ENCODE results near the gene OR5AN1. TPM values are rescaled to one million over a fixed set of nuclear protein-coding genes. Genes with fewer than 3 reads are reported as not detected.
"Not testable (repeated sequence)": the region's sequence is repeated elsewhere in the genome, so short reads cannot be mapped to it uniquely, and the experiment has no call there.

The OR5AN1 gene
- not detected for total RNA-seq

- DNase-seq (no peak), ATAC-seq (no peak)
- H3K36me3 Mint-ChIP-seq, result no peaks in the 10 kb centered on the region
- no peaks in the 10 kb centered on the region for H3K27me3 Mint-ChIP-seq
- H3K4me3 Mint-ChIP-seq, result no peak within 1 kb of the TSS
- H3K27ac Mint-ChIP-seq, result no peak within 1 kb of the TSS
- no peaks in the 10 kb centered on the region for H3K4me1 Mint-ChIP-seq
- CTCF ChIA-PET, result no interaction called here
- no peaks in the 10 kb centered on the region for H3K9me3 Mint-ChIP-seq (ENCODE audit: low read depth)
These were observed at the start of gene OR5AN1 for GRCh38 chr11:59358595-59358994. Gene OR5AN1, plus strand, starts transcription at chr11:59358895. Its CDS starts 5,564 bp downstream, at chr11:59364459.

- Mint-ChIP-seq H3K27me3 (no peaks in the 10 kb centered on the region), H3K36me3 (no peaks in the 10 kb centered on the region), H3K9me3 (ENCODE audit: low read depth) (no peaks in the 10 kb centered on the region), H3K4me3 (no peak overlapping the region), H3K27ac (no peak overlapping the region), H3K4me1 (no peaks in the 10 kb centered on the region)
- ATAC-seq, result no peak
- CTCF ChIA-PET, result no interaction called here
- no peak for DNase-seq
These were observed 23.7 kb upstream of the OR5AN1 start for GRCh38 chr11:59335001-59335400.

- ATAC-seq, result no peak
- Mint-ChIP-seq H3K27ac (no peak overlapping the region), H3K9me3 (ENCODE audit: low read depth) (no peaks in the 10 kb centered on the region), H3K4me1 (no peaks in the 10 kb centered on the region), H3K4me3 (no peak overlapping the region), H3K27me3 (peaks cover 3% of the 10 kb centered on the region), H3K36me3 (no peaks in the 10 kb centered on the region)
- DNase-seq, result no peak
- CTCF ChIA-PET, result no interaction called here
These were observed 22.5 kb upstream of the OR5AN1 start for GRCh38 chr11:59336176-59336575.

- H3K36me3 Mint-ChIP-seq, result no peaks in the 10 kb centered on the region
- DNase-seq (no peak), ATAC-seq (no peak)
- no peaks in the 10 kb centered on the region for H3K4me1 Mint-ChIP-seq
- H3K9me3 Mint-ChIP-seq (ENCODE audit: low read depth), result no peaks in the 10 kb centered on the region
- H3K4me3 Mint-ChIP-seq, result no peak overlapping the region
- peaks cover 3% of the 10 kb centered on the region for H3K27me3 Mint-ChIP-seq
- H3K27ac Mint-ChIP-seq, result no peak overlapping the region
- CTCF ChIA-PET, result no interaction called here
These were observed 21.8 kb upstream of the OR5AN1 start for GRCh38 chr11:59336931-59337330.

GRCh38 chr11:59349657-59350056, 9.0 kb upstream of the OR5AN1 start:
- CTCF ChIA-PET; H3K4me1 Mint-ChIP-seq; H3K9me3 Mint-ChIP-seq (ENCODE audit: low read depth); ATAC-seq; H3K4me3 Mint-ChIP-seq; H3K36me3 Mint-ChIP-seq; H3K27me3 Mint-ChIP-seq; DNase-seq; H3K27ac Mint-ChIP-seq: not testable (repeated sequence)

GRCh38 chr11:59355226-59355625, 3.5 kb upstream of the OR5AN1 start:
- Mint-ChIP-seq H3K4me1 (no peaks in the 10 kb centered on the region), H3K4me3 (no peak overlapping the region), H3K36me3 (no peaks in the 10 kb centered on the region), H3K9me3 (ENCODE audit: low read depth) (no peaks in the 10 kb centered on the region), H3K27me3 (no peaks in the 10 kb centered on the region), H3K27ac (no peak overlapping the region)
- DNase-seq (no peak), ATAC-seq (no peak)
- CTCF ChIA-PET, result interaction anchor here (0.5 kb wide), 1 partner anchor 184 kb away, joined by 3 read pairs; no protein-coding TSS in a partner anchor

- no peaks in the 10 kb centered on the region for H3K9me3 Mint-ChIP-seq (ENCODE audit: low read depth)
- ATAC-seq (no peak), DNase-seq (no peak)
- CTCF ChIA-PET, result no interaction called here
- no peaks in the 10 kb centered on the region for H3K4me1 Mint-ChIP-seq
- H3K27me3 Mint-ChIP-seq, result no peaks in the 10 kb centered on the region
- H3K27ac Mint-ChIP-seq, result no peak overlapping the region
- no peak overlapping the region for H3K4me3 Mint-ChIP-seq
- no peaks in the 10 kb centered on the region for H3K36me3 Mint-ChIP-seq
These were observed 2.1 kb upstream of the OR5AN1 start for GRCh38 chr11:59356561-59356960.

GRCh38 chr11:59358020-59358419, 675 bp upstream of the OR5AN1 start:
- no peaks in the 10 kb centered on the region for H3K9me3 Mint-ChIP-seq (ENCODE audit: low read depth)
- no peaks in the 10 kb centered on the region for H3K36me3 Mint-ChIP-seq
- no peaks in the 10 kb centered on the region for H3K4me1 Mint-ChIP-seq
- DNase-seq (no peak), ATAC-seq (no peak)
- CTCF ChIA-PET, result no interaction called here
- H3K27me3 Mint-ChIP-seq, result no peaks in the 10 kb centered on the region
- H3K27ac Mint-ChIP-seq, result no peak overlapping the region
- no peak overlapping the region for H3K4me3 Mint-ChIP-seq

- Mint-ChIP-seq H3K27ac (no peak overlapping the region), H3K9me3 (ENCODE audit: low read depth) (no peaks in the 10 kb centered on the region), H3K4me3 (no peak overlapping the region), H3K36me3 (no peaks in the 10 kb centered on the region), H3K27me3 (no peaks in the 10 kb centered on the region), H3K4me1 (no peaks in the 10 kb centered on the region)
- DNase-seq, result no peak
- CTCF ChIA-PET, result no interaction called here
- no peak for ATAC-seq
These were observed 6.7 kb downstream of the OR5AN1 start for GRCh38 chr11:59365232-59366018.

- CTCF ChIA-PET, result no interaction called here
- Mint-ChIP-seq H3K4me1 (no peaks in the 10 kb centered on the region), H3K36me3 (no peaks in the 10 kb centered on the region), H3K27ac (no peak overlapping the region), H3K4me3 (no peak overlapping the region), H3K9me3 (ENCODE audit: low read depth) (no peaks in the 10 kb centered on the region), H3K27me3 (no peaks in the 10 kb centered on the region)
- ATAC-seq, result no peak
- DNase-seq, result no peak
These were observed 9.7 kb downstream of the OR5AN1 start for GRCh38 chr11:59368238-59369022.

GRCh38 chr11:59372324-59372723, 13.6 kb downstream of the OR5AN1 start:
- H3K4me1 Mint-ChIP-seq; H3K4me3 Mint-ChIP-seq; CTCF ChIA-PET; H3K27me3 Mint-ChIP-seq; H3K36me3 Mint-ChIP-seq; DNase-seq; ATAC-seq; H3K9me3 Mint-ChIP-seq (ENCODE audit: low read depth); H3K27ac Mint-ChIP-seq: not testable (repeated sequence)

GRCh38 chr11:59380263-59381059, 21.8 kb downstream of the OR5AN1 start:
- ATAC-seq (no peak), DNase-seq (no peak)
- CTCF ChIA-PET, result no interaction called here
- Mint-ChIP-seq H3K27me3 (no peaks in the 10 kb centered on the region), H3K4me3 (no peak overlapping the region), H3K9me3 (ENCODE audit: low read depth) (no peaks in the 10 kb centered on the region), H3K4me1 (no peaks in the 10 kb centered on the region), H3K36me3 (no peaks in the 10 kb centered on the region), H3K27ac (no peak overlapping the region)

- ATAC-seq (no peak), DNase-seq (no peak)
- CTCF ChIA-PET, result no interaction called here
- H3K27me3 Mint-ChIP-seq, result no peaks in the 10 kb centered on the region
- H3K4me3 Mint-ChIP-seq, result no peak overlapping the region
- no peaks in the 10 kb centered on the region for H3K9me3 Mint-ChIP-seq (ENCODE audit: low read depth)
- H3K4me1 Mint-ChIP-seq, result no peaks in the 10 kb centered on the region
- H3K27ac Mint-ChIP-seq, result no peak overlapping the region
- no peaks in the 10 kb centered on the region for H3K36me3 Mint-ChIP-seq
These were observed 35.5 kb downstream of the OR5AN1 start for GRCh38 chr11:59394186-59394585.

All from activated CD8-positive, alpha-beta memory T cell treated with anti-CD3 and anti-CD28 coated beads, Interleukin-2, amount 10 ng/mL, durations not matched to agents 7 days and 5 days (primary cell).